PC-3 (cell line): ENCODE results near the gene TSPAN1.

Experiments used
- EZH2 ChIP-seq: fragments of 300-600 bp; sonication (generic); IDR thresholded peaks from one replicate; pipeline ENCODE4 v1.6.1; 2017; ENCODE audit warnings: antibody characterized with exemption, mild to moderate bottlenecking, low read length; ENCODE audit not compliant: unreplicated experiment
- TF ChIP-seq, protein P1 (sequence below): fragments of 300-600 bp; sonication (generic); conservative IDR thresholded peaks from 2 replicates; pipeline ENCODE4 v1.5.1; 2017; ENCODE audit warnings: antibody characterized with exemption, low read depth, mild to moderate bottlenecking, low read length

DNA sequence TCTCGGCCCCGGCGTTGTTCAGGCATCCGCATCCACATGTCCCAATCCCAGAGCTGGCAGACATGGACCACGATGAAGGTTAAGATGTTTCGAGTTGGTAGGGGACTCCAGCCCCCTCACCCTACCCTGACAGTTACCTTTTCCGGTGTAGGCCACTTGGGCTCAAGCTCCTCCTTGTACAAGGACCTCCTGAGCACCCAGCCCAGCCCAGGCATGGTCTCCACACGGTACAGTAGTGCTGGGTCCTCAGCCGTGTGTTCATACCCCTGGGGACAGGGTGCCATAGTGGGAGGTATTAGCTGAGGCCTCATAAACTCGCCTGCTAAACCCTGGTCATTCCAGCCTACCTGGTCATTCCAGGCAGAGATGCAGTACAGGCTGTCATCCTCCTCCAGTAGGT, 17.3 kb downstream of the TSPAN1 start:
- TF ChIP-seq, protein P1, sequence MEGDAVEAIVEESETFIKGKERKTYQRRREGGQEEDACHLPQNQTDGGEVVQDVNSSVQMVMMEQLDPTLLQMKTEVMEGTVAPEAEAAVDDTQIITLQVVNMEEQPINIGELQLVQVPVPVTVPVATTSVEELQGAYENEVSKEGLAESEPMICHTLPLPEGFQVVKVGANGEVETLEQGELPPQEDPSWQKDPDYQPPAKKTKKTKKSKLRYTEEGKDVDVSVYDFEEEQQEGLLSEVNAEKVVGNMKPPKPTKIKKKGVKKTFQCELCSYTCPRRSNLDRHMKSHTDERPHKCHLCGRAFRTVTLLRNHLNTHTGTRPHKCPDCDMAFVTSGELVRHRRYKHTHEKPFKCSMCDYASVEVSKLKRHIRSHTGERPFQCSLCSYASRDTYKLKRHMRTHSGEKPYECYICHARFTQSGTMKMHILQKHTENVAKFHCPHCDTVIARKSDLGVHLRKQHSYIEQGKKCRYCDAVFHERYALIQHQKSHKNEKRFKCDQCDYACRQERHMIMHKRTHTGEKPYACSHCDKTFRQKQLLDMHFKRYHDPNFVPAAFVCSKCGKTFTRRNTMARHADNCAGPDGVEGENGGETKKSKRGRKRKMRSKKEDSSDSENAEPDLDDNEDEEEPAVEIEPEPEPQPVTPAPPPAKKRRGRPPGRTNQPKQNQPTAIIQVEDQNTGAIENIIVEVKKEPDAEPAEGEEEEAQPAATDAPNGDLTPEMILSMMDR, result no peak
- no peak for TF ChIP-seq EZH2
